GM12873 (cell line): ENCODE results near the gene ALG9.
A peak's percentile ranks its signal among the peaks of the same experiment; 100 is the strongest.

ENCODE experiments used
- CTCF ChIP-seq: IDR thresholded peaks from 2 replicates; pipeline ENCODE4 v1.5.1; 2012; ENCODE audit warnings: low read depth, mild to moderate bottlenecking, moderate library complexity, low read length, control low read depth; ENCODE audit not compliant: insufficient read depth; ENCODE audit errors: missing control alignments

Gene ALG9

GRCh38 chr11:111870886-111871692 is at the start of gene ALG9:
TSS of gene ALG9 (minus strand) at chr11:111871581. CDS start at chr11:111871482, 99 bp downstream.
- peak; percentile 37 for TF ChIP-seq CTCF

- TF ChIP-seq CTCF: no peak
These were observed 49.5 kb upstream of the ALG9 start for GRCh38 chr11:111920908-111921307.

- no peak for TF ChIP-seq CTCF
These were observed 47.2 kb upstream of the ALG9 start, which contains the start of gene C11orf52 for GRCh38 chr11:111918390-111919256. TSS of gene C11orf52 (plus strand) at chr11:111918913. CDS start at chr11:111918973, 60 bp downstream.

GRCh38 chr11:111917788-111918187 is 46.4 kb upstream of the ALG9 start:
- no peak for TF ChIP-seq CTCF

- no peak for TF ChIP-seq CTCF
These were observed 45.9 kb upstream of the ALG9 start for GRCh38 chr11:111917312-111917711.

- TF ChIP-seq CTCF: no peak
These were observed 45.4 kb upstream of the ALG9 start for GRCh38 chr11:111916768-111917167.

- TF ChIP-seq CTCF: no peak
These were observed 42.6 kb upstream of the ALG9 start for GRCh38 chr11:111913997-111914396.
